GM18909 (cell line): ENCODE measurements around the gene TRPV4.

ENCODE experiments used
- ATAC-seq: cut with Tn5 transposase; IDR thresholded peaks from one replicate; pipeline ENCODE4 v1.9.1; 2021; ENCODE audit warnings: mild to moderate bottlenecking; ENCODE audit not compliant: unreplicated experiment, poor library complexity

The TRPV4 gene

DNA sequence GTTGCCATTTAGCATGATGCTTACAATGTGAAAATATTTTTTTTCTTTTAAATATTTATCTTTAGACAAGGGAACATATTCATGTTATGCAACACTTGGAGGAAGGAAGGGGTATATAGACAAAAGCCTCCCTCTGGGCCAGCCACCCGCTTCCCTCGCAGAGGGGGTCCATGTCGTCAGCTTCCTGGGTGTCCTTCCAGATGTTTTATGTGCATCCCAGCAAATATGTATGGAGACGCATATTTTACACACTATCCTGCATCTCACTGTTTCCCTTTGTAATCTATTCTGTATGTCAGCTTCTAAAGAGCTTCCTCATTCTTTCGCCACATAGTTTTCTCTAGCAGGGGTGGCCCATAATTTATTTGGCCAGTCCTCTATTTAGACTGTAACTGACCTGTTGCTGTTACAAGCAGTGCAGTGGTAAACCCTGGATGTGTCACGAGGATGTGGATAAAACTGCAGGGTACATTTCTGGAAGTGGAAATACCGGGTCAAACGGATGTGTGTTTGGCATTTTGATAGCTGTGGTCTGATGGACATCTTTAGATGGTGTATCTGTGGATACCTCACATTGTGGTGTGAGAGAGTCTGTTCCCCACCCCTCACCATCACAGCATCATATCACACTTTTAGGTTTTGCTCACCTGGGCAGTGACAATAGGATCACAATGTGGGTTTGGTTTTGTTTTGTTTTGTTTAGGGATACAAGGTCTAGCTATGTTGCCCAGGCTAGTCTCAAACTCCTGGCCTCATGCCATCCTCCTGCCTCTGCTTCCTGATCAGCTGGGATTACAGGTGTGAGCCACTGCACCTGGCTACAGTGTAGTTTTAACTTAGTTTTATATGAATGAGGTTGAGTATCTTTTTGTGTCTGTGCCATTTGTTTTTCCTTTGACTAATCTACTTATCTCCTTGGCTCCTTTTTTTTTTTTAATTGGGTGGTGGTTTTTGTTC lies 87.9 kb downstream of the TRPV4 start:
- ATAC-seq: no peak

DNA sequence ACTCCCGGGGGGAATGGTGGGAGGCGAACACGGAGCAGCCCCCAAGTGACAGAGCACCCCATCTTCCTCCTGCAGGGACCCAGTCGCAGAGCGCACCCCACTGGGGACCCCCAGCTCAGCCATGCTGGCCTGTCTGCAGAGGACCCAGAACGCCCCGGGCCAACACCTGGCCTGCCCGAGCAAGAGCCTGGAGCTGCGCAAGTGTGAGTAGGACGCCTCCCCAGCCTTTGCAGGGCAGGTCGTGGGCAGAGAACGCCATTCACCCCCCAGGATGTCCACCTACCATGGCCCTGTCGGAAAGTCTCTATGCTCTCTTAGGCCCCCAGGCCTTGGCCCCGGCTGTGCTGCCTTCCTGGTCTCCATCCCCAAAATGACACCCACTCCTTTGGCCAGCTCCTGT lies 89.2 kb downstream of the TRPV4 start:
- no peak for ATAC-seq

DNA sequence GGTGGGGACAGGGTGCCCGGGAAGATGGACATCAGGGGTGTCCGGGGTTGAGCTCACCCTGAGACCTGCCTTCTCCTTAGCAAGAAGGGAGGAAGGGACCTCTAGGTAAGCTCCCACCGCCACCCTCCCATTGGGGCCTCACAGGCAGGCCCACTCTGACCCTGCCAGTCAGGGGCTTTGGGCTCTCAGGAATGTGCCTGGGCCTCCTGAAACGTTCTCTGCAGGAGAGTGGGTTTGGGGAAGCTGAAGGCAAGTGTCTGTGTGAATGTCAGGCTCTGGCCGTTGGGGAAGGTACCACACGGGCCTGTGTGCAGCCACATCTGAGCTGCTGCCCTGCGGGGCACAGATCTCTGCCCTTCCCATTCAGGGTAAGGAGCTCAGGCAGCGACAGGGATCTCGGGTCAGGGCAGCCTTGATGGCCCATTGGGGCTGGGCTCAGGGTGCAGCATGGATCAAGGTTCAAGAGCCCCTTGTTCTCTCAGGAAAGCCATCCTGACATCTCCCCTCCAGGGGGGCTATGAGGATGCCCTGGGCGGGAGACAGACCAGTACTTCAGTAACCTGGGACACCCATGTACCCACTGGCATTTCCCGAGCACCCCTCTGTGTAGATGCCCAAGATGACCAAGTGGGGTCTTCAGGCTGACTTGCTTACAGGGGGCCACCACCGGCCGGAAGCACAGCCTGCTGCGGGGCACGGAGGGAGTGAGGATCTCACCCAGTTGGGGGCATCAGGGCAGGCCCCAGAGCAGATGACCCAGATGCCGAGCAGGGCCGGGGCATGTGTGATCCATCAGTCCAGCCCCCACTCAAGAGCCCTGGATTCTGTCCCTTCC lies 89.9 kb downstream of the TRPV4 start:
- no peak for ATAC-seq

DNA sequence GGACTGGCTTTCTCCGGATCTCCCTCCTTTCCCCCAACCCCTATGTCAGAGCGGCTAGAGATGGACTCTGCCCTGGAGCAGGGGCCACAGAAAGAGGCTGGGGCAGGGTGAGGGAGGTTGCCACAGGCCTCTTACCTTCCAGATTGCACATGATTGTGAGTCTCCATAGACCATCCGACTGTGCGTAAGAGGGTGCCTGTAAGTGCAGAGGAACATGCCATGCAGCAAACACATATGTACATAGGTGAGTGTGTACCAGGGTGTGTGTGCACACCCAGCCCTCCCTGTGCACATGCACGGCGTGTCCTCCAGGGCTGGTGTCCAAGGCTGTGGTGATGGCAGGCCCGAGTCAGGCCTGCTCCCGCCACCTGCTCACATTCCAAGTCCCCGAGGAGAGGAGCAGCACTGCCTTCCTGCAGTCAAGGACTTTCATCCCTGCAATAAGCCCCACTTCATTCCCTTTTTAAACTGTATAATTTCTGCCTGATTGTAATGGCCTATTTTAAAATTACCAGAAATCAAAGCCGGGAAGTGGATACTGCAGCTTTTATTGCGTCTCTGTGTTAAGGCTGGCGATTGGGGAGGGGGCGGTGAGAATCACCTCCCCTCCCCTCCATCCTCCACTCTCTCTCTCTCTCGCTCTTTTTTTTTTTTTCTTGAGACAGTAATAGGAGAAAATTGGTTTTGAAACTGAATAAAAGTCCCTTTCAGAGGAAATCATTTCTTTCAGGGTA lies 91.1 kb downstream of the TRPV4 start:
- ATAC-seq: no peak

DNA sequence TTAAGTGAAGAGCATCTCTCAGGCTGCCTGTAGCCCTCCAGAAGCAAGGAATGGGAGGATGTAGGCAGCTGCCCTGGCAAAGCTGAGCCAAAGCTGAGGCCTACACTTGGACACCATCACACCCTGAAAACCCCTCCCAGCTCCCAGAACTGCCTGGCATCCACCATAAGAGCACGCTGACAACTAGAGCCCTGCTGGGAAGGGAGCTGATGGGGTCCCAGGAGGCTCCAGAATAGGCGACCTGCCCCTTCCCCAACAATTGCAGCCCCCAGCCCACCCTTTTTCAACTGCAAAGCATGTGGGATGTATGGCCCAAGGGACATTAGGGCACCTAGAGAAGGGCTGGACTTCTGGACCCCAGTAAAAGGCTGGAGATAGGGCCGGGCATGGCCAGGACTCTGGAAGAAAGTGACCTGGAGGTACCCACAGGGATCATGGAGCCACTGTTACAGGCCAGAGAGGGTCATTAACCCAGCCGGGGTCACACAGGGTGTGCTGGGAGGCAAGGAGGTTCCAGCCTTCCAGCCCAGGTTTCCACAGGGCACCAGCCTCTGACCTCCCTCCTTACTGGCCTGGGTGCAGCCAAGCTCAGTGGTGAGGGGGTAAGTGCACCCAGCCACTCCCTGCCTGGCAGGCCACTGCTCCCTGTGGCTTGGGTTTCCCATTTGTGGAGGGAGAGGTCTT lies 91.8 kb downstream of the TRPV4 start:
- ATAC-seq: no peak

DNA sequence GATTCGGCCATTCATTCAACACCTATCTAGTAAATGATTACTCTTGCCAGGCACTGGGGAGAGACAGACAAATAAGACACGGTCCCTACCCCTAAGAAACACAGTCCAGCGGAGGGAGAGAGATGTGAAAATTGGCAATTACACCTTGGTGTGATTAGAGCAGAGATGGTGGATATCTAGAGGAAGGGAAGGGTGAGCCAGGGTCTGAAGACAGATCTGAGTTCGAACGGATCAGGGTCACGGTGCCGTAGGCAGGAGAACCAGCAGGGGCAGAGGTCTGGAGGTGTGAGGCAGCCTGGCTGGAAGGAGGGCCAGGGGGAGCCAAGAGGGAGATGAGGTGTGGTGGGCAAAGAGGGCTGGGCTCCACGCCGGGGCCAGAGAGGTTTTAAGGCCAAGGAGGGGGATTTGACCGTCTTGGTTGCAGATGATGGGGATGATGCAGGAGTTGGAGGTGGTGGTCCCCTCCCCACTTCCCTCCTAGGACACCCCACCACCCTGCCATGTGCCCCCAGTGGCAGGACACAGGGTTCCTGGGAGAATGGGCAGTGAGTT lies 92.4 kb downstream of the TRPV4 start:
- no peak for ATAC-seq

DNA sequence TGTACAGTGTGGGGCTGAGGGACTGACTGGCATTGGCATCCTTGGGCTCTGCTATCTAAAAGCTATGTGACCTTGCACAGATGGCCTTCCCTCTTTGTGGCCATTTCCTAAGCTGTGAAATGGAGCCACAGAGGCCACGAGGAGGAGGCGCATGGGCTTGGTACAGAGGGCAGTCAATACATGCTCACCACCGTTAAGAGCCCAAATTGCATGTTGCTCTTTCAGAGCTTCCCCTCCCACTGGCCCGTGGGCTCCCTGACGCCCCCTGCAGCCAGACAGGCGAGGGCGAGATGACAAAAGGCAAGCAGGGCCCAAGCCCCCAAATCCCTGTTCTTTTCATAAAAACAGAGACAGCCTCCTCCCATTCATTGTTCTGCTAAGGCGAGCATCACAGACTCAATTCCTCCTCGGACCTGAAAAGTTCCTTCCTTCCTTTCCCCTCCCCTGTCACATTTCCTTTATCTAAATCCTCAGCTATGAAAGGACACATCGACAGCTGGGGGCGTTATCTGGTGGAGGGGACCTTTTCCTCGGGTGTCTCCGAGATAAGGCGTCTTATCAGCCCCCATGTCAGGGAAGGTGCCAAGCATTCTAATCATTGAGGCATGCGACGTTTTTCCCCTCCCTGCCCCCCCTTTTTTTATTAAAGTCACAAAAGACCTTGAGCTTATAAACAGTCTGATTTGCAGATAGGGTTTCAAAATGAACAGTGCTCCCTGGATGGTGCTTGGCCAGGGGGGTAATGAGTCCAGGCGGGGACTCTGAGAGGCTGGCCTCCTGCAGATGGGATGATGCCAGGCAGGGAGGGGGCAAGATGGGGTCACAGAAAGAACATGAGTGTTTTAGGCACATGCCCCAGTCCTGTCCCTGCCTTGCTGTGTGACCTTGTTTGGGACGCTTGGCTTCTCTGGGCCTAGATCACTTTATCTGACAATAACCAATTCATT lies 93.2 kb downstream of the TRPV4 start:
- no peak for ATAC-seq

DNA sequence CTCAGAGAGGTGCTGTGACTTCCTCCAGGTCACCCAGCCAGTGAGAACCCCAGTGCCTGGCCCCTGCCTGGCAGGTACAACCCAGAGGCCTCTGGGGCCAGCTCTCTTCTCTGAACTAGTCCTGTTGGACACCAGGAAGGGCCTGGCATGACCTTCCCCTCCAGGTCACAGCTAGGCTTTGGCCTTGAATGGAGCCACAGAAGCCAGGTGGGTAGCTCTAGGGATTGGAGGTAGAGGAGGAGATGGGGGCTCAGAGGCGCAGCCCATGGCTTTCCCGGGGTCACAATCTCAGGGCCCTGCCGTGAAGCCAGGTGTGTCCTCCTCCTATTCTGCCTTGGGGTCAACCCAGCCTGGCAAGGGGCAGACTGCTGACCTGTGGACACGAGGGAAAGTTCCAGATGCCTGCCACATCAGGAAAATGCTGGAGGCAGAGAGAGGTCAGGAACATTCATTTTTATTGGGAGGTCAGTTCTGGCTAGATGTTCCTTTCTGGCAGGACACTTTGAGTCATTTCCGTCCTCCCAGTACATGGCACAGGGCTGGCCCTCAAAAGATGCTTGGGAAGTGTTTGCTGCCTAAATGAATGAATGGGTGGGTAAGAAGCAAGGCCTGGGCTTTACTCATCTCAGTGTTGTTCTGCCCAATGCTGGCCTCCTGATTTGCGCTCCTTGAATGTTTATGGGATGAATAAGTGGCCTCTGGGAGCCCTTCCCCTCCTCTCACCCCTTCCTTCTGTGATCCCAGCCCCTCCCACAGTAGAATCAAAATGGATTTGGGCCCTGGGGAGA lies 94.1 kb downstream of the TRPV4 start:
- ATAC-seq: no peak

DNA sequence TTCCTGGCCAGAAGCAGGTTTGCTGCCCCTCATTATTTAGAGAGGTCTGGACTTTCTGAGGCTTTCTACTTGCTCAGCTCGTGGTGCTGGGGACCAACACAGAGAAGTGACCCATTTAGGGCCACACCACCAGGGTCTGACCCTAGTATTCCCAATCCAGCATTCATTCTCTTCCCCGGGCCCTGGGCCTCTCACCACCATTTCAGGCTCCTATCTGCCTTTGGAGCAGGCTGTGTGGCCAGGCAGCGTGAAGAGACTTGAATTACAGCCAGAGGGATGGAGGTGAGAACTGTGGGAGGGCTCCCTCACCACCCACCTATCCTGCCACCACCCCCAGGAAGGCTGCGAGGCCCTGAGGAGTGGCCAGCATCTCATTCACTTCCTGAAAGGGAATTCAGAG lies 95.0 kb downstream of the TRPV4 start:
- no peak for ATAC-seq

DNA sequence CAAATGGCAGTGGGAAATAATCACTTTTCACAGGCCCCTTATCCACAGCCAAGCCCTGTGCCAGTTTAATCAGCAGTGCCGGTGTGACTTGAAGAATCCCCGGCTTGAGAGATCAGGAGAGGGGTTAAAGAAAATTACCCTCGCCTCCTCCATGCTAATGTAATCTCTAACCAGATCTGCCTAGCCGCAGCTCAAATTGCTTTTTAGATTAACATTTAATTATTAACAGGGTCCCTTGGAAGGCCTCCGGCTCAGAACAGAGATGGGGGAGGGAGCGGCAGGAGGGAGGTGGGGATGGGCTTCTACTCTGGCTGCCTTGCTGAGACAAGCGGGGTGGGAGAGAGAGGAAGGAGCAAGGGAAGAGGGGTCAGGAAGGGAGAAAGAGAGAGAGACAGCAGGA lies 95.6 kb downstream of the TRPV4 start:
- ATAC-seq: no peak

DNA sequence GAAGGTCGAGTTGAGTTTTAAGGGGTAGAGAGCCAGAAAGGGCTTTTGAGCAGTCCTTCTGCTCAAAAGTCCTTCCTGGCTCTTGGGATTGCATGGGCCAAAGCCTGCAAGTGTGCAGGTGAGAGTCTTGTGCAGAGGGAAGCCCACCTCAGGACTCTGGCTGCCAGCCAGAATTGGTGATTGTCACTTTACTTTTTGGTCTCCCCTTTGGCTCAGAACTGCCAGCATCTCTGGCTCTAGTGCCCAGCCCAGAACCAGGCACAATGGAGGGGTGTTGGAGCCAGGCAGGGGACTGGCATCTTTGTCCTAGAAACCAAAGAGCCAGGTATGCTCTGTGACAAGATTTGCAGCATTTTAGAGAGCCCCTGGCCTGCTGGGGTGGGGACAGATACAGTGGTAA lies 96.1 kb downstream of the TRPV4 start:
- ATAC-seq: no peak

DNA sequence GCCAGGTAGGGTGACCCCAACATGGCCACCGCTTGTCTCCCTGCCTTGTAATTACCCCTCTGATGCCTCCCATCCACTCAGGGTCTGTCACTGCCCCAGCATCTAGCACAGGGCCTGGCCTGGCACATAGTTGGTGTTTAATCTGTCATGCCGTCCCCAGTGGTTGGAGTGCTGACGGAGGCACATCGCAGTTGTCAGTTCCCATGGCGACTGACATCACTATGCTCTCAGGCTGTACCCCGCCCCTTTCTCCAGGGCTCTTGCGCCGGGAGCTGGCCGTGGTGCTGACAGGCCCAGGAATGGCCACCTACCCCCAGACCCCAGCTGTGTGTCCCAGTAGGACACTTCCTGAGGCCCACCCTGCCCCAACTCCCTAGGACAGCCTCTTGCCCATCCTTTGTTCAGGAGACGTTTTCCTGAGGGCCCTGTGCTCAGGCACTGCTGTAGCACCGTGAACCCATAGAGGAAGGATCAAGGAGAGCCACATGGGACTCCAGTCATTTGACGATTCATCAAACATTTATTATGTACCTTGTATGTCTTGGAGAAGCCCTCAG lies 96.6 kb downstream of the TRPV4 start:
- ATAC-seq: no peak

DNA sequence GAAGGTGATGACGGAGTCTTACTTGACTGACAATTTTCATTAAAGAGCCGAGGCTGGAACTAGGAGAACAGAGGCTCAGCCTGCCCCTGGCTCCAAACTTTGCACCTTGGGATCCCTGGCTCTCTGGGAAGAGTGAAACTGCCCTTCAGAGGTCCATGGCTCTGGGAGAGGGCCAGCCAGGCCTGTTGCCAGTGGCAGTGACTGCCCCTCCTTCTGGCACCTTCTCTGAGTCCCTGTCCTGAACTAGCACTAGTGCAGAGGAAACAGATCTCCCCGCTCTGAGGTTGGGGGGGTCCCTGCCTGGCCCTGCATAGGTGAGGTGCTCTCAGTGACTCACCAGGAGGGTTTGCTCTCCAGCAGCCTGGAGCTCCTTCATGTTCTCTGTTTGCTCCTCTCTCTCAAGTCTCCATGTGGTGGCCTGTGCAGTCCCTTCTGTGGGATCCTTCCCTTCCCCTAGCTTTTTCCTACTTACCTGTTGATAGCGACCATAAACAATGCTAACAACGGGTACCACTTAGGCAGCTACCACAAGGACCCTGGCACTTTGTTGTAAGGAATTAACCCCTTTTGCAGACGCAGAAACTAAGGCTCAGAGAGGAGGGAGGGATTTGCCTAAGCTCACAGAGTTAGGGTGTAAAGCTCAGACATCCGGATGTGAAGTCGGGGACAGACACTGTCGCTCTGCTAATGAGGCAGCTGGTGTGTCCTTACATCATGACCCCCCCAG lies 97.2 kb downstream of the TRPV4 start:
- no peak for ATAC-seq

DNA sequence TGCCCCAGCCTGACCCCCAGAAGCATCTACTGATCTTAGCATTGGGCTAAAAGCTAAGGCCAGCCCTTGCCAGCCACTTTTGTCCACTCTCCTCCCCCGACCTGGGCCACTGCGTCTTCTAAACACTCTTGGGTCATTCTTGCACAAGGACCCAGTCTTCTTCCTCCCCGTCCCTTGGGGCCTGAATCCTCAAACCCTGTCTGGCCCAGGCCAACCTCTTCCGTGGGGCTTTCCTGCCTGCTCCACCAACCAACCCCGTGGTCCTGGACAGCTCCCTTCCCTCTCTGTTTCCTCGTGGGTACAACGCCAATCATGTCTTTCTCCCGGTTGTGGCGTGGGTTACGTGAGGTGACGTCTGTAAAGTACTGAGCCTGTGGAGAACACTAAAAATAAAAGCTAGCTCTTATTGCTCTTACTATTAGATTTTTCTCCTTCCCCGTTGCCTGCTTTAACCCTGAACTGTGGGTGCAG lies 98.1 kb downstream of the TRPV4 start:
- ATAC-seq: no peak

DNA sequence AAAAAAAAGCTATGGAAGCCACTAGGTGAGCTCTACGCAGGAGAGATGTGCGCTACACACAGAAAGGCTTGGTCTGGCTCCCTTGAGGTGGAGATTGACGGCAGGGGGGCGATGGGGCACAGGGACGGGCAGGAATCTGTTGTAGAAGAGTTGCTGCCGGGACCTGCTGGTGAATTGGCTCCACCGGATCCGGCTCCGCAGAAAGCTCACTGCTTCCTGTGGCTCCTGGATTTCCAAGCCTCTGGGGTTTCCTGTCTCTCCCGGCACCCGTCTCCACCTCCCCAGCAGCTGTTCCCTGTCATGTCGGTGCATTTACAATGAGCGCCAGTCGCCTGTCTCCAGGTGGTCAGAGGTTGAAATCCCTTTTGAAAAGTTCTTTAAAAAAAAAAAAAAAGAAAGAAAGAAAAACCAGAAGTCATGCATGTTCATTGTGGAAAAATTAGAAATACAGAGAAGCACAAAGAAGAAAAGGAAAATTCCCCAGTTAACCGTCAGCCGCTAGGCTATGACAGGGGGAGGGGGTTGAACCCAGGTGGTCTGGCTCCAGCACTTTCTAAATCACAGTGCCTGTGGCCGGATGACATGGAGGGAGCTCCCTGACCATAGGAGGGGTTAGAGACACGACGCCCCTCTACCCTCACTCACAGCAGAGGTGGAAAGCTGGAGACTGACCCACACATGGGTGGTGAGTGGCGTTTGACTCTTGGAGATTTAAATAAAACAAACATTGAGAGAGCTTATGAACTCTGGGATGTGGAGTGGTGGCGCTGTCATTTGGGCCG lies 98.8 kb downstream of the TRPV4 start:
- no peak for ATAC-seq
